Measurements from ENCODE around the gene KL.

KL gene

DNA sequence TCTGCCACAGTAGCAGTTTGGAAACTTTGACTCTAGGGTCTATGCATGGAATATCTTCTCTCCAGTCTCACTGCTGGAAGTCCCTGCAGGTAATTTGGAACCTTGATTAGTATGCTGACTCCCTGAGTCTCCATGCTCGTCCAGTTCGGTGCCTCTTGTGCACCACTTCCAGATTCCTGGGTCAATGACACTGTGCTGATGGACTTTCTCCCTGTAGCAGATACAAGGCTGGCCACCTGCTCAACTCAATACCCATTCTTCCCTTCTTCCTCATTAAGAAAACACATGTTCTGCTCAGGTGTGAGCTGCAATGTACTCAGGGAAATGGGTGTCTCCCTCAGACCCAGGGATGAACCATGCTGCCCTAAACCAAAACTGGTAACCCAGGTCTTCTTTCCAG lies 99.1 kb downstream of the KL start:
- DNase-seq = no peak

Measured in activated effector memory CD4-positive, alpha-beta T cell treated with Interleukin-2 at 50 U/mL for 16 hours (primary cell).